Osteocyte (in vitro differentiated cells): Measurements from ENCODE around the gene CACHD1. TPM values are rescaled to one million over a fixed set of nuclear protein-coding genes. Genes with fewer than 3 reads are reported as not detected.

ENCODE experiments used
- DNase-seq: peaks from one replicate; pipeline ENCODE4 v3.0.0; 2021; ENCODE audit warnings: mixed read lengths; ENCODE audit not compliant: unreplicated experiment; ENCODE audit errors: extremely low spot score
- H3K27ac Mint-ChIP-seq: one replicate; pipeline ENCODE4 v1.8.0; 2021; ENCODE audit warnings: mild to moderate bottlenecking, mixed read lengths; ENCODE audit not compliant: unreplicated experiment
- H3K27me3 Mint-ChIP-seq: one replicate; pipeline ENCODE4 v1.8.0; 2021; ENCODE audit warnings: mixed read lengths; ENCODE audit not compliant: unreplicated experiment
- H3K36me3 Mint-ChIP-seq: one replicate; pipeline ENCODE4 v1.8.0; 2021; ENCODE audit warnings: mixed read lengths; ENCODE audit not compliant: unreplicated experiment
- H3K4me1 Mint-ChIP-seq: one replicate; pipeline ENCODE4 v1.8.0; 2021; ENCODE audit warnings: mixed read lengths; ENCODE audit not compliant: unreplicated experiment
- H3K4me3 Mint-ChIP-seq: one replicate; pipeline ENCODE4 v1.8.0; 2021; ENCODE audit warnings: mild to moderate bottlenecking, moderate library complexity, mixed read lengths; ENCODE audit not compliant: unreplicated experiment
- H3K9me3 Mint-ChIP-seq: one replicate; pipeline ENCODE4 v1.8.0; 2021; ENCODE audit warnings: mixed read lengths; ENCODE audit not compliant: unreplicated experiment
- total RNA-seq: library from RNA; stranded (reverse); gene quantifications from 2 replicates; pipeline ENCODE4 v1.2.1, GENCODE V29; 2021
- TF ChIP-seq, protein P1 (sequence below): fragments of 200-600 bp; sonication (generic); IDR thresholded peaks from 2 replicates; pipeline ENCODE4 v1.5.0; 2021; ENCODE audit warnings: antibody characterized with exemption, mild to moderate bottlenecking, moderate library complexity

CACHD1 gene
- total RNA-seq, 1 donor from 2014 or later: 5.5 TPM

DNA sequence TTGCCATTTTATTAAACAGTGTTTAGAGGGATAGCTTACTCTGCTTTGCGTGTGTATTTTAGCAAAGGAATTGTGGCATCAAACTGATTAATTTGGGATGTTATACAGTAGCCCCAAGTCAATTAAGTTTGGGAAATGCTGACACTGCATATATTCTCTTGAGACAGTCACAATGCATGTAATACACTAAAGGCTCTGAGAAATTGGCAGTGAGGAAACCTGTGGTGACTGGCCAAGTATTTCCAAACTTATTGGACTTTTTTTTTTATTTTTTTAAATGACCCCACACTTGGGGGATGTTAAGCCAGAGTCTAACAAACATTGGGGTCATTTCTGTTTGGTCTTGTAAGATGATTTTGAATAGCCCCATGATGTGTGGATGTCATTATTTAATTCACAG, 207.6 kb downstream of the CACHD1 start:
- H3K4me1 Mint-ChIP-seq: peaks cover 8% of the 10 kb centered on the region
- H3K36me3 Mint-ChIP-seq: peaks cover 20% of the 10 kb centered on the region
- TF ChIP-seq, protein P1, sequence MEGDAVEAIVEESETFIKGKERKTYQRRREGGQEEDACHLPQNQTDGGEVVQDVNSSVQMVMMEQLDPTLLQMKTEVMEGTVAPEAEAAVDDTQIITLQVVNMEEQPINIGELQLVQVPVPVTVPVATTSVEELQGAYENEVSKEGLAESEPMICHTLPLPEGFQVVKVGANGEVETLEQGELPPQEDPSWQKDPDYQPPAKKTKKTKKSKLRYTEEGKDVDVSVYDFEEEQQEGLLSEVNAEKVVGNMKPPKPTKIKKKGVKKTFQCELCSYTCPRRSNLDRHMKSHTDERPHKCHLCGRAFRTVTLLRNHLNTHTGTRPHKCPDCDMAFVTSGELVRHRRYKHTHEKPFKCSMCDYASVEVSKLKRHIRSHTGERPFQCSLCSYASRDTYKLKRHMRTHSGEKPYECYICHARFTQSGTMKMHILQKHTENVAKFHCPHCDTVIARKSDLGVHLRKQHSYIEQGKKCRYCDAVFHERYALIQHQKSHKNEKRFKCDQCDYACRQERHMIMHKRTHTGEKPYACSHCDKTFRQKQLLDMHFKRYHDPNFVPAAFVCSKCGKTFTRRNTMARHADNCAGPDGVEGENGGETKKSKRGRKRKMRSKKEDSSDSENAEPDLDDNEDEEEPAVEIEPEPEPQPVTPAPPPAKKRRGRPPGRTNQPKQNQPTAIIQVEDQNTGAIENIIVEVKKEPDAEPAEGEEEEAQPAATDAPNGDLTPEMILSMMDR: no peak
- no peaks in the 10 kb centered on the region for H3K9me3 Mint-ChIP-seq
- H3K27ac Mint-ChIP-seq: no peak overlapping the region
- no peaks in the 10 kb centered on the region for H3K27me3 Mint-ChIP-seq
- no peak for DNase-seq
- H3K4me3 Mint-ChIP-seq: no peak overlapping the region

DNA sequence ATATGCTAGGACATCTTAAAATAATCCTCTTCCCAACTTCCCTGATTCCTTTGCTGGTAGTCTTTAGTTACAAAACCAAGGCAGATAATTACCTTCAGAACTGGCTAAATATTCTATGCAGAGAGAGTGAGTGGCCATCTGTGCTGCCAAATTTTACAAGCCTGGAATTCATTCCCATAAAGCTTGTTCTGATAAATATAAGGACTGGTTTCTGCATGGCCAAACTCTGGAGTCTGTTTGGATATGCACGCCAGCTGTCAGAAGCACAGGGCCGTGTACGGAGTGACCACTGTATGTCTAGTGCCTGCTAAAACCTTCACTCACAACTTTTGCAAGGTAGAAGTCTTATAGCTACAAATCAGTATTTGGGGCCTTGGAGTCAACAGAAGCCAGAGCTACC, 208.4 kb downstream of the CACHD1 start:
- no peaks in the 10 kb centered on the region for H3K9me3 Mint-ChIP-seq
- H3K4me1 Mint-ChIP-seq: peaks cover 6% of the 10 kb centered on the region
- no peak overlapping the region for H3K27ac Mint-ChIP-seq
- no peak for DNase-seq
- TF ChIP-seq, protein P1: no peak
- H3K36me3 Mint-ChIP-seq: peaks cover 17% of the 10 kb centered on the region
- no peaks in the 10 kb centered on the region for H3K27me3 Mint-ChIP-seq
- H3K4me3 Mint-ChIP-seq: no peak overlapping the region

DNA sequence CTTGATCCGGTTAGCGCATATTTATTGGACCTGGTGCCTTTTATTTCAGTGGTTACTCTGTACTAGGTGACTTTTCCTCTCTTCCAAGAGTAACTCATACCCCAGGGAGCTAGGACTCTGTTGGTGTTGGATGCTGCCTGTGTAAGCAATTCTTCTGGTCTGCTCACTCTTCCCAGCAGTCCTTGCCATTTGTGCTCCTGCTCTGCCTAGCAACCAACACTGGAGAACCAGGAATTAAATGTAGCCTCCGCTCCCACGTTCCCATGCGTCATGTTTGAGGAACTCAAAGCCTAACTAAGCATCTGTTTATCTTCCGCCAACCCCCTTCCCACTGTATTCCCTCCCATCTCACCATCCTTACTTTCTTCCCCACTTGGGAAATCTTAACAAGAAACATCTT, 209.2 kb downstream of the CACHD1 start:
- Mint-ChIP-seq H3K27ac (no peak overlapping the region), H3K9me3 (no peaks in the 10 kb centered on the region), H3K36me3 (peaks cover 12% of the 10 kb centered on the region), H3K4me3 (no peak overlapping the region), H3K27me3 (no peaks in the 10 kb centered on the region), H3K4me1 (no peaks in the 10 kb centered on the region)
- no peak for DNase-seq
- TF ChIP-seq, protein P1: no peak

DNA sequence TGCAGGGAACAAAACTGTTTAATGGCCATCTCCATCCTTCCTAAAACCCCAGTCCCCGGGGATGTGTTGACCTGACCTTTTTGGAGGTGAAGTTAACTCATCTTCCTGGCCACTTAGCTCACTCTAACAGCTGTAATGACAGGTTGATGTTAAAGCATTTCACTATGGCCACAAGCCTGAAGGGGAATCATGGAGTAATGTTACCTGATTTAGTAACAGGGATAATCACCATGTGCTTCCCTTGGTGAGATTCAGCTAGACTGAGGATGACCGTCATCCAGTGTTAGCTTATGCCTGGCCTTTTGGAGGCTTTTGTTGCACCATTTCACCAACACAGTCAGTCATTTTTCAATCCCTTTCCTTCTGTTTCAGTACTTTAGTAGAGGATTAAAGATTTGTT, 210.7 kb downstream of the CACHD1 start:
- Mint-ChIP-seq H3K4me3 (no peak overlapping the region), H3K36me3 (peaks cover 12% of the 10 kb centered on the region), H3K27ac (no peak overlapping the region), H3K4me1 (no peaks in the 10 kb centered on the region), H3K9me3 (no peaks in the 10 kb centered on the region), H3K27me3 (no peaks in the 10 kb centered on the region)
- TF ChIP-seq, protein P1: no peak
- no peak for DNase-seq

DNA sequence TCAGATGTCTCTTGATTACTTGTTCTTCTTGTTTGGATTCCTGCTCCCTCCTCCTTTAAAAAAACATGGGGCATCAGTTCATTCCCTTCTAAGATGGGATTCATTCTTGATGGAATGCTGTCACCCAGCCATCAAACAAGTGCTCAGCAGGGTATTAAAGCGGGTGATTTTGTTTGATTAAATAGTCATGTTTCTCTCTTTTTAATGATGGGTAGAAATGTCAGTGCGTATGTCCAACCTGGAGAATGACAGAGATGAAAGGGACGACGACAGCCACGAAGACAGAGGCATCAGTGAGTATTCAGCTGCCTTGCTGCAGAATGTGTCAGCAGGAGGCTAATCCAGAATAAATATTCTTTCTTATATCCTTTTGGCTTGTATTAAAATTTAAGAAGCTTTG, 211.1 kb downstream of the CACHD1 start:
- Mint-ChIP-seq H3K27me3 (no peaks in the 10 kb centered on the region), H3K4me1 (no peaks in the 10 kb centered on the region), H3K4me3 (no peak overlapping the region), H3K27ac (no peak overlapping the region), H3K36me3 (peaks cover 12% of the 10 kb centered on the region), H3K9me3 (no peaks in the 10 kb centered on the region)
- TF ChIP-seq, protein P1: no peak
- no peak for DNase-seq
